IMR-90 (cell line): Measurements from ENCODE around the gene ABHD12. TPM values are rescaled to one million over a fixed set of nuclear protein-coding genes. Genes with fewer than 3 reads are reported as not detected.

Experiments used
- ATAC-seq: fragments of 200-7000 bp; cut with Tn5 transposase; 2 replicates; pipeline ENCODE4 v1.9.1; 2020; ENCODE audit warnings: low read depth, mild to moderate bottlenecking, moderate library complexity
- BruUV-seq: library from RNA; stranded (reverse); fragments of 400-500 nt; replicated peaks from 2 replicates; lab custom pipeline; 2021; lab: Mats Ljungman, UMichigan
- CTCF ChIA-PET: fragments of 300-600 bp; formaldehyde crosslinking; extraction: SDS; loops from one replicate; lab custom pipeline; 2021; ENCODE audit warnings: antibody characterized with exemption; lab: Yijun Ruan, JAX
- POLR2A ChIA-PET: fragments of 300-600 bp; sonication (Branson Sonifier 250); formaldehyde crosslinking; loops from one replicate; lab custom pipeline; 2022; ENCODE audit warnings: antibody characterized with exemption; ENCODE audit not compliant: unreplicated experiment; lab: Charles Lee
- DNase-seq: peaks from one replicate; pipeline ENCODE4 v3.0.0; 2013
- H2AFZ ChIP-seq: replicated peaks from 2 replicates; pipeline ENCODE3; 2013; ENCODE audit warnings: low read length, mild to moderate bottlenecking; ENCODE audit not compliant: poor library complexity
- H2AK5ac ChIP-seq: 2 replicates; pipeline ENCODE4 v1.6.1; 2013; ENCODE audit warnings: low read depth, low read length, inconsistent platforms
- H2AK9ac ChIP-seq: replicated peaks from 2 replicates; pipeline ENCODE3; 2013; ENCODE audit warnings: mild to moderate bottlenecking, low read depth, low read length, moderate library complexity; ENCODE audit not compliant: poor library complexity
- H2BK120ac ChIP-seq: 2 replicates; pipeline ENCODE4 v1.6.1; 2013; ENCODE audit warnings: low read depth, low read length, inconsistent platforms
- H2BK15ac ChIP-seq: 3 replicates; pipeline ENCODE4 v1.6.1; 2013; ENCODE audit warnings: low read depth, low read length, inconsistent platforms
- H2BK20ac ChIP-seq: 2 replicates; pipeline ENCODE4 v1.6.1; 2013; ENCODE audit warnings: low read depth, mild to moderate bottlenecking, inconsistent platforms, low read length, moderate library complexity
- H2BK5ac ChIP-seq: 2 replicates; pipeline ENCODE4 v1.6.1; 2013; ENCODE audit warnings: mild to moderate bottlenecking, low read depth, low read length, inconsistent platforms; ENCODE audit not compliant: poor library complexity, severe bottlenecking
- H3K14ac ChIP-seq: replicated peaks from 2 replicates; pipeline ENCODE4 v1.6.1; 2013; ENCODE audit warnings: low read depth, low read length, inconsistent platforms
- H3K18ac ChIP-seq: 2 replicates; pipeline ENCODE4 v1.6.1; 2013; ENCODE audit warnings: low read depth, low read length, control low read depth
- H3K23ac ChIP-seq: 2 replicates; pipeline ENCODE4 v1.6.1; 2013; ENCODE audit warnings: low read depth, low read length, inconsistent platforms
- H3K27ac ChIP-seq: 2 replicates; pipeline ENCODE4 v1.5.1; 2013; ENCODE audit warnings: mild to moderate bottlenecking, control low read depth, low read length; ENCODE audit not compliant: insufficient read depth
- H3K27me3 ChIP-seq: 2 replicates; pipeline ENCODE4 v1.6.1; 2013; ENCODE audit warnings: low read length; ENCODE audit not compliant: control insufficient read depth, insufficient read depth
- H3K36me3 ChIP-seq: 2 replicates; pipeline ENCODE4 v1.6.1; 2013; ENCODE audit warnings: low read length, mixed read lengths; ENCODE audit not compliant: control insufficient read depth, insufficient read depth
- H3K4ac ChIP-seq: 2 replicates; pipeline ENCODE4 v1.6.1; 2013; ENCODE audit warnings: low read depth, low read length, inconsistent platforms
- H3K4me1 ChIP-seq: 2 replicates; pipeline ENCODE4 v1.6.1; 2013; ENCODE audit warnings: low read length, mixed read lengths; ENCODE audit not compliant: control insufficient read depth, insufficient read depth
- H3K4me2 ChIP-seq: 2 replicates; pipeline ENCODE4 v1.6.1; 2013; ENCODE audit warnings: low read depth, mild to moderate bottlenecking, control low read depth, low read length, moderate library complexity
- H3K4me3 ChIP-seq: 2 replicates; pipeline ENCODE4 v1.5.1; 2013; ENCODE audit warnings: low read depth, mild to moderate bottlenecking, control low read depth, low read length, moderate library complexity; ENCODE audit not compliant: insufficient read depth
- H3K56ac ChIP-seq: 2 replicates; pipeline ENCODE4 v1.6.1; 2013; ENCODE audit warnings: low read length, inconsistent platforms; ENCODE audit not compliant: insufficient read depth; ENCODE audit errors: extremely low read depth
- H3K79me1 ChIP-seq, 2 experiments: 2 replicates each; pipeline ENCODE4 v1.6.1; 2013; ENCODE audit warnings: low read length in 2 of 2, inconsistent platforms in 1 of 2, low read depth in 1 of 2
- H3K9ac ChIP-seq: 2 replicates; pipeline ENCODE4 v1.6.1; 2013; ENCODE audit warnings: low read depth, low read length, control low read depth
- H3K9me1 ChIP-seq: 2 replicates; pipeline ENCODE4 v1.6.1; 2013; ENCODE audit warnings: low read length, inconsistent platforms; ENCODE audit not compliant: insufficient read depth
- H3K9me3 ChIP-seq: 2 replicates; pipeline ENCODE4 v1.6.1; 2013; ENCODE audit warnings: low read length; ENCODE audit not compliant: control insufficient read depth, insufficient read depth
- H4K20me1 ChIP-seq: 2 replicates; pipeline ENCODE4 v1.6.1; 2013; ENCODE audit warnings: low read length, inconsistent platforms; ENCODE audit not compliant: insufficient read depth
- H4K5ac ChIP-seq: 2 replicates; pipeline ENCODE4 v1.6.1; 2013; ENCODE audit warnings: mild to moderate bottlenecking, low read depth, low read length, control low read depth
- H4K8ac ChIP-seq, 2 experiments: 2 replicates each; pipeline ENCODE4 v1.6.1; 2013; ENCODE audit warnings: low read depth in 2 of 2, low read length in 2 of 2, control low read depth in 1 of 2, inconsistent platforms in 1 of 2
- H4K91ac ChIP-seq: 2 replicates; pipeline ENCODE4 v1.6.1; 2013; ENCODE audit warnings: low read depth, low read length, inconsistent platforms; ENCODE audit not compliant: insufficient read depth
- BHLHE40 ChIP-seq: fragments of 150-350 bp; IDR thresholded peaks from 2 replicates; pipeline ENCODE4 v1.6.1; 2016; ENCODE audit warnings: mild to moderate bottlenecking, low read depth, low read length
- CEBPB ChIP-seq: IDR thresholded peaks from 2 replicates; pipeline ENCODE4 v1.6.1; 2012; ENCODE audit warnings: low read depth, low read length, improper control_type of control experiment
- CHD1 ChIP-seq: IDR thresholded peaks from 2 replicates; pipeline ENCODE4 v1.6.1; 2012; ENCODE audit warnings: low read depth, low read length, improper control_type of control experiment
- ELK1 ChIP-seq: fragments of 150-350 bp; IDR thresholded peaks from 2 replicates; pipeline ENCODE4 v1.6.1; 2016; ENCODE audit warnings: low read depth, mild to moderate bottlenecking, low read length, moderate library complexity, borderline replicate concordance
- FOS ChIP-seq: fragments of 150-350 bp; IDR thresholded peaks from 2 replicates; pipeline ENCODE4 v1.6.1; 2016; ENCODE audit warnings: low read depth, low read length
- MAFK ChIP-seq: IDR thresholded peaks from 2 replicates; pipeline ENCODE4 v1.6.1; 2012; ENCODE audit warnings: low read depth, low read length, improper control_type of control experiment
- MAZ ChIP-seq: IDR thresholded peaks from 2 replicates; pipeline ENCODE4 v1.6.1; 2012; ENCODE audit warnings: low read depth, mild to moderate bottlenecking, low read length, improper control_type of control experiment, moderate library complexity, borderline replicate concordance
- MXI1 ChIP-seq: IDR thresholded peaks from 2 replicates; pipeline ENCODE4 v1.6.1; 2012; ENCODE audit warnings: low read depth, mild to moderate bottlenecking, low read length, moderate library complexity, borderline replicate concordance
- NFE2L2 ChIP-seq: fragments of 150-350 bp; IDR thresholded peaks from 2 replicates; pipeline ENCODE4 v1.6.1; 2016; ENCODE audit warnings: low read depth, mild to moderate bottlenecking, low read length
- POLR2A ChIP-seq: IDR thresholded peaks from 2 replicates; pipeline ENCODE4 v1.6.1; 2012; ENCODE audit warnings: mild to moderate bottlenecking, low read depth, low read length
- RAD21 ChIP-seq: IDR thresholded peaks from 2 replicates; pipeline ENCODE4 v1.6.1; 2012; ENCODE audit warnings: low read length, improper control_type of control experiment
- RCOR1 ChIP-seq: IDR thresholded peaks from 2 replicates; pipeline ENCODE4 v1.6.1; 2012; ENCODE audit warnings: mild to moderate bottlenecking, low read length, improper control_type of control experiment; ENCODE audit not compliant: insufficient replicate concordance
- RFX5 ChIP-seq: IDR thresholded peaks from 2 replicates; pipeline ENCODE4 v1.8.0; 2012; ENCODE audit warnings: low read depth, mild to moderate bottlenecking, low read length, moderate library complexity
- SMC3 ChIP-seq: fragments of 150-350 bp; IDR thresholded peaks from 2 replicates; pipeline ENCODE4 v1.6.1; 2016; ENCODE audit warnings: low read depth, mild to moderate bottlenecking, antibody characterized with exemption, low read length, moderate library complexity
- WGBS, 2 experiments: methylation state at CpG; one replicate each; pipeline versions ENCODE4 v1.1.5 to v1.1.7; 2013; ENCODE audit warnings: missing lambda C conversion rate in 2 of 2; ENCODE audit not compliant: insufficient read length in 1 of 2; ENCODE audit errors: extremely low coverage in 2 of 2; 5-methylcytosine and 5-hydroxymethylcytosine counted together
- dilution Hi-C: fragments of 300-500 bp; cut with HindIII; formaldehyde crosslinking; loops from one replicate; pipeline ENCODE4 v1.14.3; 2018; ENCODE audit warnings: low sequenced_read_pairs; ENCODE audit not compliant: unreplicated experiment
- in situ Hi-C: fragments of 300-500 bp; cut with MboI; formaldehyde crosslinking; loops from 3 replicates; pipeline ENCODE4 v1.14.3; 2019; ENCODE audit warnings: low sequenced_read_pairs, inconsistent platforms, mixed read lengths
- intact Hi-C: fragments of 100-400 bp; cut with micrococcal nuclease; formaldehyde crosslinking; loops from 2 replicates; pipeline ENCODE4 v1.10.0; 2022
- polyA plus RNA-seq, 3 experiments: library from polyadenylated mRNA; depleted of rRNA; stranded (reverse); fragments of >200 nt; gene quantifications; 2 replicates each; pipeline ENCODE4 v1.2.3, GENCODE V29; 2012; ENCODE audit warnings: low replicate concordance in 1 of 3
- total RNA-seq: library from RNA; depleted of rRNA; stranded (reverse); fragments of >200 nt; gene quantifications from 2 replicates; pipeline ENCODE4 v1.2.3, GENCODE V29; 2012
- TF ChIP-seq, protein P1 (sequence below): fragments of 150-350 bp; IDR thresholded peaks from 2 replicates; pipeline ENCODE4 v1.6.1; 2017; ENCODE audit warnings: mild to moderate bottlenecking, antibody characterized with exemption, low read length, low read depth
- TF ChIP-seq, protein P2 (sequence below): conservative IDR thresholded peaks from 2 replicates; pipeline ENCODE4 v1.5.1; 2012; ENCODE audit warnings: mild to moderate bottlenecking, low read depth, low read length, improper control_type of control experiment

Gene ABHD12
- total and polyA plus RNA-seq, 2 of the 4 experiments (the other 2 are of a cell fraction) = 80.7 to 108 TPM

GRCh38 chr20:25368976-25369375, 21.7 kb downstream of the ABHD12 start:
- no peak overlapping the region for H3K4me2 ChIP-seq
- no peak overlapping the region for H3K14ac ChIP-seq
- in situ Hi-C loops (loop anchor here (5.0 kb wide), 1 partner anchor 42 kb away; no protein-coding TSS in a partner anchor), intact Hi-C loops (no loop called here), dilution Hi-C loops (no loop called here)
- H2AK9ac ChIP-seq = no peak overlapping the region
- H2BK15ac ChIP-seq = no peak overlapping the region
- no peak overlapping the region for H3K4ac ChIP-seq
- DNase-seq (no peak), ATAC-seq (no peak)
- no peak overlapping the region for H3K18ac ChIP-seq
- H3K79me1 ChIP-seq = peaks cover 49 to 81% of the 10 kb centered on the region in 2 experiments
- no peaks in the 10 kb centered on the region for H3K36me3 ChIP-seq
- no peak overlapping the region for H3K27ac ChIP-seq
- H3K9me3 ChIP-seq = peaks cover 33% of the 10 kb centered on the region
- no peak overlapping the region for H2BK20ac ChIP-seq
- no peak overlapping the region; the same call in 1 of the 2 replicates for H4K91ac ChIP-seq
- peaks cover 12% of the 10 kb centered on the region for H3K4me1 ChIP-seq
- H3K9ac ChIP-seq = no peak overlapping the region
- no peak overlapping the region for H2AK5ac ChIP-seq
- TF ChIP-seq, protein P1, sequence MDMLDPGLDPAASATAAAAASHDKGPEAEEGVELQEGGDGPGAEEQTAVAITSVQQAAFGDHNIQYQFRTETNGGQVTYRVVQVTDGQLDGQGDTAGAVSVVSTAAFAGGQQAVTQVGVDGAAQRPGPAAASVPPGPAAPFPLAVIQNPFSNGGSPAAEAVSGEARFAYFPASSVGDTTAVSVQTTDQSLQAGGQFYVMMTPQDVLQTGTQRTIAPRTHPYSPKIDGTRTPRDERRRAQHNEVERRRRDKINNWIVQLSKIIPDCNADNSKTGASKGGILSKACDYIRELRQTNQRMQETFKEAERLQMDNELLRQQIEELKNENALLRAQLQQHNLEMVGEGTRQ = no peak
- TF ChIP-seq RFX5 (no peak), RCOR1 (no peak), BHLHE40 (no peak), POLR2A (no peak), CHD1 (no peak), SMC3 (no peak), NFE2L2 (no peak), FOS (no peak), ELK1 (no peak), MAZ (no peak), CEBPB (no peak), MXI1 (no peak), MAFK (no peak), RAD21 (no peak)
- TF ChIP-seq, protein P2, sequence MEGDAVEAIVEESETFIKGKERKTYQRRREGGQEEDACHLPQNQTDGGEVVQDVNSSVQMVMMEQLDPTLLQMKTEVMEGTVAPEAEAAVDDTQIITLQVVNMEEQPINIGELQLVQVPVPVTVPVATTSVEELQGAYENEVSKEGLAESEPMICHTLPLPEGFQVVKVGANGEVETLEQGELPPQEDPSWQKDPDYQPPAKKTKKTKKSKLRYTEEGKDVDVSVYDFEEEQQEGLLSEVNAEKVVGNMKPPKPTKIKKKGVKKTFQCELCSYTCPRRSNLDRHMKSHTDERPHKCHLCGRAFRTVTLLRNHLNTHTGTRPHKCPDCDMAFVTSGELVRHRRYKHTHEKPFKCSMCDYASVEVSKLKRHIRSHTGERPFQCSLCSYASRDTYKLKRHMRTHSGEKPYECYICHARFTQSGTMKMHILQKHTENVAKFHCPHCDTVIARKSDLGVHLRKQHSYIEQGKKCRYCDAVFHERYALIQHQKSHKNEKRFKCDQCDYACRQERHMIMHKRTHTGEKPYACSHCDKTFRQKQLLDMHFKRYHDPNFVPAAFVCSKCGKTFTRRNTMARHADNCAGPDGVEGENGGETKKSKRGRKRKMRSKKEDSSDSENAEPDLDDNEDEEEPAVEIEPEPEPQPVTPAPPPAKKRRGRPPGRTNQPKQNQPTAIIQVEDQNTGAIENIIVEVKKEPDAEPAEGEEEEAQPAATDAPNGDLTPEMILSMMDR = no peak
- no TSS peak for BruUV-seq
- 0 out of 4 replicates have a peak overlapping the region, but pooled peaks of 1 of the 2 experiments have one; percentile 25 for H4K8ac ChIP-seq
- H3K4me3 ChIP-seq = no peak overlapping the region
- no peaks in the 10 kb centered on the region for H3K27me3 ChIP-seq
- no peak overlapping the region for H4K5ac ChIP-seq
- POLR2A ChIA-PET = interaction anchor here (0.6 kb wide), 1 partner anchor 15 kb away, joined by 4 read pairs; no protein-coding TSS in a partner anchor
- H2BK120ac ChIP-seq = no peak overlapping the region
- no peak overlapping the region for H2AFZ ChIP-seq
- H4K20me1 ChIP-seq = peaks cover 9% of the 10 kb centered on the region
- no peak overlapping the region for H3K23ac ChIP-seq
- no peak overlapping the region for H2BK5ac ChIP-seq
- CTCF ChIA-PET = no interaction called here
- no peak overlapping the region for H3K56ac ChIP-seq
- peaks cover 8% of the 10 kb centered on the region for H3K9me1 ChIP-seq
- no CpG with 5 or more reads among the region's 5 CpGs for WGBS, 2 experiments
